NCI-H69 (cell line): ENCODE data around the gene RSPRY1.

ENCODE experiments used
- DNase-seq: peaks from one replicate; lab custom pipeline; 2025; lab: John Stamatoyannopoulos, UW

RSPRY1 gene

DNA sequence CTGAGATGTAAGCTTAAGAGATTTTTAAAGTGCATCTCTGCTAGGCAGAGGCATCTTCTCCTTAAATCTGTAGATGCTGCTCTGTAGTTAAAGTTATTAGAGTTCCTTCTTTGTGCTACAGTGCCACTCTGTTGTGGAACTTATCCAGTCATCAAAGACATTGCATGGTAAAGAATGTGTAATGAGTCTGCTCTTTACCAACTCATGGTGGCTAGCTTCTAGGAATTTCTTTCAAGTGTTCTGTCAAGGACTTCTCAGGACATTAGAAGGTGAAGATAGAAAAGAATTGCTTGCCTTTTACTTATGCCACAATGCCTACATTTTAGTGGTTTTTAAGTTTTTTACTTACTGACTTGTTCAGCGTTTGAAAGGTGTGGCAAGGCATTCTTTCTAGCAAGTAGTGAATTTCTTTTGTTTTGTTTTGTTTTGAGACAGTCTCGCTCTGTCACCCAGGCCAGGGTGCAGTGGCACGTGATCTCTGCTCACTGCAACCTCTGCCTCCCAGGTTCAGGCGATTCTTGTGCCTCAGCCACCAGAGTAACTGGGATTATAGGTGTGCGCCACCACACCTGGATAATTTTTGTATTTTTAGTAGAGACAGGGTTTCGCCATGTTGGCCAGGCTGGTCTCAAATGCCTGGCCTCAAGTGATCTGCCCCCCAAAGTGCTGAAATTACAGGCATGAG is 38.7 kb downstream of the RSPRY1 start:
- DNase-seq, result no peak

DNA sequence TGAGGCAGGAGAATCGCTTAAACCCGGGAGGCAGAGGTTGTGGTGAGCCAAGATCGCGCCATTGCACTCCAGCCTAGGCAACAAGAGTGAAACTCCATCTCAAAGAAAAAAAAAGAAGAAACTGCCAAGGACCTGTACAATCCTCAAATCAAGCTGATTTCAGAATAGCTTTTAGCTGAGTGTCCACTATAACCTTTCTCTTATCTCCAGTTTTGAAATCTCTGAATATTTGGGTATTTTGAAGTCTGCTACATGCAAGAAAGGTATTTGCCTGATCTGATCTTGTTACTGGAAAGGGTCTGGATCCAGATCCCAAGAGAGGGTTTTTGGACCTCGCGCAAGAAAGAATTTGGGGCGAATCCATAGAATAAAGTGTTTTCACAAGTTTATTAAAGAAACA is 39.8 kb downstream of the RSPRY1 start:
- DNase-seq, result no peak

DNA sequence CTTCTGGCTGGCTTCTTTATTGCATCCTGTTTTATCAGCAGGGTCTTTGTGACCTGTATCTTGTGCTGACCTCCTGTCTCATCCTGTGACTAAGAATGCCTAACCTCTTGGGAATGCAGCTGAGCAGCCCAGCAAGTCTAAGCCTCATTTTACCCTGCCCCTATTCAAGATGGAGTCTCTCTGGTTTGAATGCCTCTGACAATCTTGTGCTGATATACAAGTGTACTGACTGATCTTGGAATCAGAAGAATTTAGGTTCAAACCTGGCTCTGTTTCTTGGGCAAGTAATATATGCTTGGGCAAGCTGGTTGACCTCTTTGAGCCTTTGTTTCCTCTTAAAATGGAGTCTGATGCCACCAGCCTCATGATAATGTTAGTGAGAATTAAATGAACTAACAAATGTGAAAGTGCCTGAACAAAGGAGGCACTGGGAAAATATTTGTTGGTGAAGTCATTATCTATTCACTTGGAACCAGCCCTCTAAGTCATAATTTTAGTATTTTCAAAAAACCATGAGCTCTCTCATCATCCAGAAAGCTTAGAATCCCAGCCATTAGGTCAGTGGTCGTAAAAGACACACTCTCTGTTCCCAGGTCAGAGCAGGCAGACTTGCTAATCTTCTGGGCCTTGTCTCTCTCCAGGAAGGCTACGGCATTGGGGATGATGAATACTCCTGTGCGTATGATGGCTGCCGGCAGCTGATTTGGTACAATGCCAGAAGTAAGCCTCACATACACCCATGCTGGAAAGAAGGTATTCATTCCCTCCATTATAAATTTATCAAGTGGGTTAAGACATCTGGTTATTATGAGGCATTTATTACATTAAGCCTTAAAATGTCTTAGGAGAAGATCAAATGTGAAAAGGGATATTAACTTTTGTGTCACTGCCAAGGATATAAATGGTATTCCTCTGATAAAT is 40.8 kb downstream of the RSPRY1 start:
- no peak for DNase-seq

DNA sequence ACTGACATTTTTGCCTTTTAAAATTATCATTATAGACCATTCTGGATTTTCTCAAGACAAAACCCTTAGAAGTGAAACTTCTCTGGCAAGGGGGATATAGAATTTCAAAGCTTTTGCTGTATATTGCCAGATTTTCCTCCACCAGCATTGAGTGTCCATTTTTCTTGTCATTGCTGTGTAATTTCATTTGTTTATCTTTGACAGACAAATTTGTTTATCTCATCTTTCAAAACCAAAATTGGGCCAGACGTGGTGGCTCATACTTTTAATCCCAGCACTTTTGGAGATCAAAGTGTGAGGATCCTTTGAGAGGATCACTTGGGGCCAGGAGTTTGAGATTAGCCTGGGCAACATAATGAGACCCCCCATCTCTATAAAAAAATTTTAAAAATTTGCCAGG is 43.0 kb downstream of the RSPRY1 start:
- no peak for DNase-seq

DNA sequence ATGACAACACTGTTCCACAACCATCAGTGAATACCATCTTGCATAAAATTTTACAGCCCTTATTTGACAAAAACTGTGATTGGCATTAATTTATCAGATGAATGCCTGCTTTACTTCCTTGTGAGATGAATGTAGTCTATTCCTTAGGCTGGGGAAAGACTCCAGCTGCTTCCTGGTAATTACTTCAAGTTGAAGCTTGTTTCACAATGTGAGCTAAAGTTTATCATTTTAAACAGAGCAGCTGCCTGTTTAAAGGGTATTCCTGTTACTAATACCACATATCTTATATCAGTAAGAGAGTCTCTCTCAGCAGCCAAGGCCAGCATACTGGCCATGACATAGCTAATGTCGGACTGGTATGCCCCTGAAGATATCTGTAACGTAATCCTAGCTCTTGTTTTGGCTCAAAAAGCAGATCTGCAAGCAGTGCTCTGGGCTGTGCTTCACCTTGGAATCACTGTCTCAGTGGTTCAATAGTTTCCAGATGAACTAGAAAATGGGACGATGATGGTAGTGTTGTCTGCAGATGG is 45.8 kb downstream of the RSPRY1 start:
- DNase-seq, result no peak

DNA sequence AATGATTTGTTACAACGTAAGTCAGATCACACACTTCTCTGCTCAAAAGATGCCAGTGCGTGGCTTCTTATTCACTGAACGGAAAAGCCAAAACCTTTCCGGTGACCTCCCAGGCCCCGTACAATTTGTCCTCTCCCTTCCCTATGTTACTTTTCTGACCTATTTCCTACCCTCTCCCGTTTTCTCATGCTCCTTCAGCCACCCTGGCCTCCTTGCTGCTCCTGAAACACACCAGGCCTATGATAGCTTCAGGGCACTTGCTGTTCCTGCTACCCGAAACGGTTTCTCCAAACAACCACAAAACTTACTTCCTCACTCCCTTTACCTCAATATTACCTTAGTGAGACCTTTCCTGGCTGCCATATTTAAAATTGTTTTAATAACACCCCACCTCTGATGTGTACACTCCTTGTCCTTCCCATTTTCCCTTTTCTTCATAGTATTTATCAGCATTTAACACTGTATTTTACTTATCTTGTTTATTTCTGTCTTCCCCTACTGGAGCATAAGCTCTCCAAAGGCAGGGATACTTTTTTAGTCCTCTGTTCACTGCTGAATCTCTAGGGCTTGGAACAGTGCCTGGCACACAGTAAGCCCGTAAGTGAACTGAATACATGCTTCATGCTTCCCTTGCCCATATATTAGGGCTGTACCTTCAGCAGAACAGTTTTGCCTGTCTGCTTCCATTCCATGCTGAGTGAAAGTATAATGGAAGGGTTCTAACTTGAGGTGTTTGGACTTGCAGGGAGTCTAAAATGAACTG is 48.0 kb downstream of the RSPRY1 start:
- DNase-seq, result peak; percentile 18

DNA sequence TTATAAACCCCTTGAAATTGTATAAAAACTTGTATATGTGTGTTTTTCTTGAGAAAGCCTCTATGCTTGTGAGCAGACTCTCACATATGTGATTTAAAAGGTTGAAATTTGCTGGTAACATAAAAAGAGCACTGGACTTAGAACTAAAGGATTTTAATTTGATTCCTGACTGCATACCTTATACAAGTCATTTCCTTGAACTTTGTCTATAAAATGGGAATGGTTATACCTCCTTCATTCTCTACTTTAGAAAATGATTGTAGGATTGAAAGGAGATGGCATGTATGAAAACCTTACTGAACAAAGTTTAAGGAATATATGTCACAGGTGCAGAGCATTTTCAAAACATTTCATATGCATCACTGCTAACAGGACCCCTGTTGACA is 48.6 kb downstream of the RSPRY1 start:
- no peak for DNase-seq

DNA sequence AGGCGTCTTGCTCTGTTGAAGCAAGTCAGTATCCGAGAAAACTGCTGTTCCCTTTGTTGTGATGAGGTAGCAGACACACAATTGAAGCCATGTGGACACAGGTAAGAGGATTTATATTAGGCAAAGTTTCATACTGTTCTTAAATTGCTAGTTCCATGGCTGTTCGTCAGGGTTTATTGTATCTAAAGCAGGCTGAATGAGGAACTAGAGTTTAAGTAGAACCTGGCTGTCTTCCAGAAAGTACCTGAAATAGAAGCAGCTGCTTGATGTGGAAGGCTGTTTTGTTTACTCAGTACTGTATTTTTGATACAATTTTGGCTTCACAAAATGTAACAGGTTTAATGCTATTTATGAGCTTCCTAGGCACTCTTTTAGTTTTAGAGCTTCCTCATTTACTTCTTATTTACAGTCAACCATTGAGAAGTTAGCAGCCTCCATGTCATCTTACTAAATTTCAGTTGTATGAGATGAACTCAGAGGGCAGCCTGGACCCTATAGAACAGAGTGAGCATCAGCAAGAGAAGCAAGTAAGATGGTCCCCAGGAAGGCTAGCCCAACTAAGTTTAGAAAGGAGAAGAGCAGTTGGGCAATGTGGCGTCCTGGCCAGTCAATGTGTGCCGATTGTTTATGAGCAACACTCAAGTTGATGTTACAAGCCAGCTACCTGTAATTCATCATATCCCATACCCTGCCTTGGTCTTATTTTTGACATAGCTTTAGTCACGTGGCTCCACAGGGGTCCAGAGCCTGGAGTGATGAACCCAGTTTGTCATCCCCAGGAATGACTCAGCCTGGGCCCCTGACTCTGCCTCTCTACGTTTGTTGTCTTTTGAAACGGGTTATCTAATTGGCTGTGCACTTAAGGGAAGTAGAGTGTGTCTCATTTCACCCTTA is 49.2 kb downstream of the RSPRY1 start:
- peak; percentile 87 for DNase-seq

DNA sequence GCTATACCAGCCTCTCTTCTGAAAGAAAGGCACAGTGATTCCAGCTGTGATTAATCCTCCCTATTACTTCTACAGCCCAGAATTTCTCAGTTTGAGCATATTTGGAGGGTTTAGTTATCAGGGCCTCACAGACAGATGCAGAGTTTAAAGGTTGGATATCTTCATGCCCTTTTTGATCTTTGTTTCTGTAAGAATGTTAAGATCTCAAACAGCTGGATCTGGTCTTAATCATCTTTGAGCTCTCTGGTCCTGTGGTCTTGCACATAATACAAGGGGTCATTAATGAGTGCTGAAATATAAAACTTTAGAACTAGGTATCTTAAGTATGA is 49.9 kb downstream of the RSPRY1 start:
- no peak for DNase-seq

DNA sequence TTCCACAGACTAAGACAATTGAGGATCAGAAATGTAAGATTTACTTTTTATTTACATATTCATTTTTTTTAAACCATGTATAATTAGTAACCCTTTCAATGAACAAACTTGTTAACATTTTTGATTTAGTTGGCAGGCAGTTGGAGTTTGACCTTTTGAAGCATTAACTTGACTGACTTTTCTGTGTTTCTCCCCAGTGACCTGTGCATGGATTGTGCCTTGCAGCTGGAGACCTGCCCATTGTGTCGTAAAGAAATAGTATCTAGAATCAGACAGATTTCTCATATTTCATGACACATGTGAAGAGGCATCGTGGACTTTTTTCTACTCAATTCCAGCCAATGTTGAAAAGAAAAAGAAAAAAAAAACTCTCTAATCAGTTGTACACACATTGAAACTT is 52.6 kb downstream of the RSPRY1 start:
- no peak for DNase-seq

DNA sequence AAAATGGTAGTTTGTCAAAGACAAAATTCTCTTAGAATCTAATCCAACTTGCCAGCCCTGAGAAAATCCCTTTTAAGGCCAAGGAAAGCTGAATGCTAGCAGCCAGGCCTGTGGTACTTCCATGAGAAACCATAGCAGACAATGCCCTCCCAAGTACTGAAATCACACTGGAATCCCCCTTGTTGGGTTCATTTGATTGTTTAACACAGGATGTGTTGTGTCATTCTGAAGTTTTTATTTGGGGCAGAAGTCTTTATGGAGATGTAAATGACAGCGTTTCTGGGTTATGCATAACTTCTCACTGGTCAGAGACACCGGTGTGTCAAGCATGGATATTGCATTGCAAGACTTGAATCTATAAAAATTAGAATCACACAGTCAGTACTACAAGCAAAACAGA is 53.0 kb downstream of the RSPRY1 start:
- no peak for DNase-seq

DNA sequence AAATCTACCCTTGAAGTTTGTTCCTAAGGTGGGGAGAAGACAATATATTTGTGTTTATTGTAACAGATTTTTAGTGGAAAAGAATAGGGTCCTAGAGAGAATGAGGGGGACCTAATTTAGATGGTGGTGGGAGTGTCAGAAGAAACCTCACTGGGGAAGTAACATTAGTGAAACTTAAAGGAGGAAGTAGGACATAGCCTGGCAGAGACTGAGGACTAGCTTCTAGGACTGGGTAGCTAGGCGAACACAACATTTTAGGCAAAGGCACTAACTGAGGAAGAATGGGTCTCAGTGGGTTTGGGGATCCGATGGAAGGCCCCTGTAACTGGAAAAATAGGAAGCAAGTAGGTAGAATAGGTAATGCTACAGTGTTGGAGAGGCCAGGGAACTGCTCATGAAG is 54.7 kb downstream of the RSPRY1 start:
- no peak for DNase-seq

DNA sequence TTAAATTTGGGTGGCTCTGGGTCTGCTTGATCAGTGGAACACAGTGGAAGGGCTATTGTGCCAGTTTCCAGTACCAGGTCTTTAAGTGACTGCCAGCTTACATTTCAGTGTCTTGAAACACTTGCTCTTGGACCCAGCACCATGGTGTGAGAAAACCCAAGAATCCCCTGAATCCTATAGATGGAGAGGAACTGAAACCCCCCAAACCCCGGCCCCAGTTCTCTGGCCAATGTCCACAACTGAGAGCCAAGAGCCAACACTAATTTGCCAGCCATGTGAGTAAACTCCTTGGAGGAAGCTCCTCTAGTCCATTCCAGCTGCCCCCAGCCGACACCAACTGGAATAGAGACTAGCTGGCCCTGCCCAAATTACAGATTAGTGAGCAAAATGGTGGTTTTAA is 56.5 kb downstream of the RSPRY1 start:
- DNase-seq, result no peak

DNA sequence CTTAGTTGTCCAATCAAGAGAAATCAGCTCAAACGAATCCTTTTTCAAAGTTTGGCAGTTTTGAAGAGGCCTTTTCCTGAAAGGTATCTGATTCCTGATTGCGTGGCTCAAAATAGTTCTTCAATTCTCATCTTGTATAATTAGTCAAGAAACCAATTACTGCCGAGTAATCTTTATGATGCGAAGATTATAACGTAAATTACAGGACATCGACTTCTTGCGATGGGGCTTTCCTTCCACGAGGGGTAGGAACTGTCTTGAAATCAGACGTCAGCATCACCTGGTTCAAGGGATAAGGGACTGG is 58.3 kb downstream of the RSPRY1 start:
- DNase-seq, result no peak

DNA sequence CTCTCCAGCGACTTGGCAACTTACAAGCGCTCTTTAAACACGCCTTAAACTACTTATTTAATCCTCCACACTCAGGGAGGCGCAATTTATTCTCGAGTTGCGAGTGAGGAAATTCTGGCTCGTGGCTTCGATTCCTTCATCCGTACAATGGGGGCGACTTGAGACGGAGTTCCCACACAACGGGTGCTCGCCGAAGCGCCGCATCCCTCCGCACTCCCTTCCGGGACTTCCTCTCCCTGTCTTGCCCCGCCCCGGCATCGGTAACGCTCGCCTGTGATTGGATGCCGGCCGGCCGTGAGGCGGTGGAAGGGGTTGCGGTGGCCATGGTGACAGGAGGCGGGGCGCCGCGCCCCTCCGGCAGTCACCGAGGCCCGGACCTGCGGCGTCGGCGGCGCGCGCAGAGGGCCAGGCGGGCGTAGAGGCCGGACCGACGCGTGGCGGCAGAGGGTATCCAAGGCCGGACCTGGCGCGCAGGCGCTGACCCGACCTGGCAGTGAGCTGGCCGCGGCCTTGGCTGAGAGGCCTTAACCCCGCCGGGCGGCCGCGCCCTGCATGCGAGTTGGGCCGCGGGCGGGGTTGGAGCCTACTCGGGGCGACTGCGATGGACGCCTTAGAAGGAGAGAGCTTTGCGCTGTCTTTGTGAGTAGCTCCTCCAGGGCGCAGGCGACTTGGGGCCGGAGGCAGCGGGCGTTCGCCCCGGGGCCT is 58.8 kb downstream of the RSPRY1 start, which contains the start of gene ARL2BP:
Gene ARL2BP (plus strand): TSS at position 493 of the 705 bp plus-strand sequence. CDS start 109 bp downstream, at position 602.
- peak; percentile 96 for DNase-seq

DNA sequence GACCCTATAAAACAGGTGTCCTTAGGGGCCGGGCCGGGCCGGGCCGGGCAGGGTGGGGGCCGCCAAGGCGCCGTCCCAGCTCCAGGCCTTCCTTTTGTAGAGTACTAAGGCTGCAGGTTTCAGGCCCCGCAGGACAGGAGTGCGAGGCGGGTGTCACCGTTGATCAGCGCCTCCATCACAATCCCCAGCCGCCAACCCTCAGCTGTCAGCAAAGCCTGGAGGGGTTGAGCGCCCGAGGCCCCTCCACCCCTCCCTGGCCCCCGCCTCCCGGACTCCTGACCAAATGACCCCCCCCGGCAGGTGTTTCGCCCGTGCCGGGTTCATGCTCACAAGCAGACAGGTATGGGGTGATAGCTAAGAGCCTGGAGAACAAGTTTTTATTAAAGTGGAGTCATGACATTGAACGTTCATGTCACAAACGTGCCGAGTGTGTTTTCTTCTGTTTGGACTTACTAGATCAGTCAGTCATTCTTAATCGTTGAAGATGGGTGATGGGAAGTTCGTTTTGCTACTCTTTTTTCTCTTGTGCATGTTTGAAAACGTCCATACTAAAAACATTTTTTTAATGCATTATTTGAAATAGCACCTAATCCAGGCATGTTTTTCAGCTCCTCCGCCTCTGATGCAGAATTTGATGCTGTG is 59.5 kb downstream of the RSPRY1 start:
- peak; percentile 56 for DNase-seq

DNA sequence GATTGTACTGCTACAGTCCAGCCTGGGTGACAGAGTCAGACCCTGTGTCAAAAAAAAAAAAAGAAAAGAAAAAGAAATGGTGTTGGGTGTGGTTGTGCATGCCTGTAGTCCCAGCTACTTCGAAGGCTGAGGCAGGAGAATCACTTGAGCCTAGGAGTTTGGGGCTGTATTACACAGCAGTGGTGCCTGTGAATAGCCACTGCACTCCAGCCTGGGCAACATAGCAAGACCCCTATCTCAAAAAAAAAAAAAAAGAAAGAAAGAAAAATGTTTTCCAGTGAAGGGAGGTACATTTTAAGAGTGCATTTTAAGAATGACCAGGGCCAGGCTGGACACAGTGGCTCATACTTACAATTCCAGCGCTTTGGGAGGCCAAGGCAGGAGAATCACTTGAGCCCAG is 65.2 kb downstream of the RSPRY1 start:
- DNase-seq, result no peak

DNA sequence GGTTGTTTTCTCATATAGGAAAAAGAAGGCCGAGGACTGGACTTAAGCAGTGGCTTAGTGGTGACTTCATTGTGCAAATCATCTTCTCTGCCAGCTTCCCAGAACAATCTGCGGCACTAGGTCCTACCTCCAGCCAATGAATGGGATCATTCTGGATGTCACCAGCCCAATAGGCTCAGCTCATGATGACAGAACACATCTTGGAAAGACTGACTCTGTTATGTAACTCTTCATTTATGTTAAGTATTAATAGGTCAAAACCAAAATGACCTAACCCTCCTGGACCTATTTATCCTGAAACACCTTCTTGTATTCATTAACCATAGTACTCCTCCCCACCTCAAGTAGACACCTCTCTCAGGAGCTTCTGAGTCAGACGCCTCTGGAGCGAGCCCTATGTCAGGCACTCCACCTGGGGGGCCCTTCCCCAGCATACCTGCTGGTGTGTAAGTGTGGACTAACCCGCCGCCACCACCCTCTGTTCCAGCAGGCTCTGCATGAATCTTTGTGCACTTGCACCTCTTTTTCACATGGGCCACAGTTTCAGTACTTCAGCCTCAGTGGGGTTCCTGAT is 66.1 kb downstream of the RSPRY1 start:
- DNase-seq, result no peak

DNA sequence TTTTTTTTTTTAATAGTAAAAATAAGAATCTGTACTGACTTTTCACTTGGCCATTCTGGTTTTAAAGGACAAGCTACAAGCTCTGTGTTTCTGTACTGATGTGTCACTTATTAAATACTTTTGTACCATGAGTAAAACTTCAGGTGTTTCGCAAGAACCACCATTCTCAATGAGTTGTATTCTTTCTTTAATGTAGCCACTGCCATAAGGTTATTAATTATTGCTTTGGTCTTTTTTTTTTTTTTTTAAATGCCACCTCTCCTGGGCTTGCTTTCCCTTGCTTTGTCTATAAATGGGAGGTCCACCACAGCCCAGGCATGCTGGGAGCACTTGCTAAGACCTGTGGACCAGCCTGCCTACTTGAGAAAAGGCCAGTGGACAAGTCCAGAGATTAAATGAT is 67.3 kb downstream of the RSPRY1 start:
- no peak for DNase-seq
